Measurements from ENCODE around the gene ARHGDIA. TPM values are rescaled to one million over a fixed set of nuclear protein-coding genes. Genes with fewer than 3 reads are reported as not detected.

ARHGDIA gene
- total RNA-seq, 2 experiments from 2014 or later: 706 to 715 TPM

GRCh38 chr17:81869221-81870130, 1.7 kb downstream of the ARHGDIA start:
- Histone ChIP-seq H3K27ac (ENCODE audit: low read depth in 1 of 2, low read length in 2 of 2) (peak overlapping the region; percentile 79 to 88), H3K36me3 (ENCODE audit: insufficient read depth, low read length) (peaks cover 33% of the 10 kb centered on the region), H3K4me1 (ENCODE audit: insufficient read depth, low read length) (peaks cover 66% of the 10 kb centered on the region), H3K27me3 (ENCODE audit: control insufficient read depth in 1 of 2, insufficient read depth in 2 of 2, low read length in 2 of 2) (peaks cover 0 to 3% of the 10 kb centered on the region in 2 experiments), H3K9me3 (ENCODE audit: control insufficient read depth in 1 of 2, insufficient read depth in 1 of 2, low read length in 2 of 2) (peaks cover 0 to 3% of the 10 kb centered on the region in 2 experiments), H3K4me3 (ENCODE audit: low read length) (peak overlapping the region; percentile 86)
- POLR2A ChIA-PET: interaction anchor here (0.5 to 4.6 kb wide), 12 partner anchors 8 to 205 kb away, joined by 3 to 63 read pairs (median 4); partner anchors contain the start of genes ALYREF, ANAPC11, ARL16 and HGS
- ATAC-seq (ENCODE audit: poor library complexity): no peak
- H3K36me3 Mint-ChIP-seq (ENCODE audit: low read depth): peaks cover 55% of the 10 kb centered on the region
- TF ChIP-seq CTCF (IDR thresholded peaks at IDR 0.05): peak; percentile 78
- intact Hi-C loops (cut with DNase I, micrococcal nuclease): loop anchor here (5.0 to 10.0 kb wide), 5 partner anchors 37 to 588 kb away; partner anchors contain the start of genes CENPX (in 2 of the 2), LRRC45 (in 2 of the 2), ACTG1 (in 1 of the 2) and MAFG (in 1 of the 2)
- peaks cover 43% of the 10 kb centered on the region for H3K4me1 Mint-ChIP-seq (ENCODE audit: low read depth)
- H3K27ac Mint-ChIP-seq: peak overlapping the region; percentile 95
- peak overlapping the region; percentile 90 for H3K4me3 Mint-ChIP-seq
- H3K9me3 Mint-ChIP-seq: no peaks in the 10 kb centered on the region
- no peaks in the 10 kb centered on the region for H3K27me3 Mint-ChIP-seq
- CTCF ChIA-PET: interaction anchor here (1.0 to 1.7 kb wide), 5 partner anchors 9 to 186 kb away, joined by 3 to 5 read pairs (median 3); partner anchors contain the start of genes ANAPC11, ARL16, HGS and MAFG
- peak in 7 of 14 experiments; percentile 15 to 58 (median 47) for DNase-seq

- ChIA-PET CTCF (interaction anchor here (1.0 to 1.7 kb wide), 3 partner anchors 23 to 185 kb away, joined by 3 to 5 read pairs (median 3); partner anchors contain the start of genes ANAPC11, ARL16, HGS and MAFG), POLR2A (interaction anchor here (2.2 to 4.6 kb wide), 4 partner anchors 7 to 58 kb away, joined by 10 to 63 read pairs (median 18); partner anchors contain the start of genes ALYREF, ANAPC11, MAFG and MCRIP1)
- TF ChIP-seq CTCF (IDR thresholded peaks at IDR 0.05): no peak
- H3K9me3 ChIP-seq (ENCODE audit: control insufficient read depth in 1 of 2, insufficient read depth in 1 of 2, low read length in 2 of 2): peaks cover 0 to 3% of the 10 kb centered on the region in 2 experiments
- Mint-ChIP-seq H3K4me3 (peak overlapping the region; percentile 42), H3K27me3 (no peaks in the 10 kb centered on the region), H3K27ac (peak overlapping the region; percentile 95), H3K4me1 (ENCODE audit: low read depth) (peaks cover 35% of the 10 kb centered on the region), H3K9me3 (no peaks in the 10 kb centered on the region), H3K36me3 (ENCODE audit: low read depth) (peaks cover 55% of the 10 kb centered on the region)
- H3K4me1 ChIP-seq (ENCODE audit: insufficient read depth, low read length): peaks cover 71% of the 10 kb centered on the region
- H3K4me3 ChIP-seq (ENCODE audit: low read length): no peak overlapping the region
- H3K27ac ChIP-seq (ENCODE audit: low read depth in 1 of 2, low read length in 2 of 2): peak overlapping the region in 1 of 2 donors; percentile 42
- peaks cover 0 to 3% of the 10 kb centered on the region in 2 experiments for H3K27me3 ChIP-seq (ENCODE audit: control insufficient read depth in 1 of 2, insufficient read depth in 2 of 2, low read length in 2 of 2)
- peaks cover 40% of the 10 kb centered on the region for H3K36me3 ChIP-seq (ENCODE audit: insufficient read depth, low read length)
- DNase-seq (peak in 2 of 14 experiments; percentile 20 to 54), ATAC-seq (ENCODE audit: poor library complexity) (no peak)
- intact Hi-C loops (cut with DNase I, micrococcal nuclease): loop anchor here in 1 of 2 experiments (10.0 kb wide), 1 partner anchor 354 kb away; the partner anchor contains the start of gene ACTG1
These were observed 2.4 kb downstream of the ARHGDIA start for GRCh38 chr17:81868674-81869220.

All from CD4-positive, alpha-beta T cell (primary cell).